HG02571 (cell line): Measurements from ENCODE around the gene GAGE12J.
"Not testable (repeated sequence)": the region's sequence is repeated elsewhere in the genome, so short reads cannot be mapped to it uniquely, and the experiment has no call there.

Experiments
- ATAC-seq: cut with Tn5 transposase; IDR thresholded peaks from one replicate; pipeline ENCODE4 v1.9.1; 2021; ENCODE audit warnings: mild to moderate bottlenecking, moderate library complexity; ENCODE audit not compliant: unreplicated experiment

Gene GAGE12J

GRCh38 chrX:49309401-49309981 lies 12.3 kb upstream of the GAGE12J start:
- ATAC-seq = no peak

- ATAC-seq = no peak
These were observed 11.5 kb upstream of the GAGE12J start for GRCh38 chrX:49310371-49310770.

GRCh38 chrX:49312176-49312575 lies 9.7 kb upstream of the GAGE12J start:
- ATAC-seq = no peak

GRCh38 chrX:49316085-49316484 lies 5.8 kb upstream of the GAGE12J start:
- no peak for ATAC-seq

GRCh38 chrX:49322266-49322665 lies 429 bp downstream of the GAGE12J start:
- not testable (repeated sequence) for ATAC-seq

- ATAC-seq = not testable (repeated sequence)
These were observed 1.9 kb downstream of the GAGE12J start for GRCh38 chrX:49323735-49324134.

GRCh38 chrX:49330421-49330820 lies 8.6 kb downstream of the GAGE12J start:
- ATAC-seq = not testable (repeated sequence)

GRCh38 chrX:49331282-49331681 lies 9.4 kb downstream of the GAGE12J start, which contains the start of gene GAGE13:
Gene GAGE13 (plus strand): TSS chrX:49331582. CDS start chrX:49332738, 1,156 bp downstream.
- not testable (repeated sequence) for ATAC-seq

GRCh38 chrX:49331841-49332240 lies 10.0 kb downstream of the GAGE12J start:
- ATAC-seq = not testable (repeated sequence)

- ATAC-seq = not testable (repeated sequence)
These were observed 19.6 kb downstream of the GAGE12J start for GRCh38 chrX:49341449-49341848.

- not testable (repeated sequence) for ATAC-seq
These were observed 22.8 kb downstream of the GAGE12J start for GRCh38 chrX:49344496-49345175.

- ATAC-seq = not testable (repeated sequence)
These were observed 23.6 kb downstream of the GAGE12J start for GRCh38 chrX:49345402-49345801.

- ATAC-seq = not testable (repeated sequence)
These were observed 24.3 kb downstream of the GAGE12J start for GRCh38 chrX:49346150-49346549.
